ENCODE results near the gene CLOCK. TPM values are rescaled to one million over a fixed set of nuclear protein-coding genes. Genes with fewer than 3 reads are reported as not detected.

CLOCK gene
- polyA plus RNA-seq, 1 of the 3 experiments (the other 2 are of a cell fraction): 4.2 TPM

GRCh38 chr4:55500072-55500471 is 46.6 kb downstream of the CLOCK start:
- no peak overlapping the region for H3K4me3 ChIP-seq (ENCODE audit: low read depth in 2 of 2, low read length in 1 of 2)
- TF ChIP-seq CTCF (IDR thresholded peaks at IDR 0.05): no peak
- no peak for TF ChIP-seq EZH2phosphoT487 (IDR thresholded peaks at IDR 0.05; ENCODE audit: borderline replicate concordance, low read depth)
- no peak for TF ChIP-seq TEAD4 (IDR thresholded peaks at IDR 0.05; ENCODE audit: borderline replicate concordance, insufficient read depth)
- no peak for TF ChIP-seq RAD21 (IDR thresholded peaks at IDR 0.05; ENCODE audit: low read length)
- TF ChIP-seq CHD2 (IDR thresholded peaks at IDR 0.05; ENCODE audit: low read length, partially characterized antibody): no peak
- TF ChIP-seq SMC3 (IDR thresholded peaks at IDR 0.05; ENCODE audit: low read depth, low read length): no peak
- no peak for TF ChIP-seq USF1 (IDR thresholded peaks at IDR 0.05; ENCODE audit: borderline replicate concordance, low read depth)
- no peak for TF ChIP-seq JUND (IDR thresholded peaks at IDR 0.05)
- no peak for TF ChIP-seq MXI1 (IDR thresholded peaks at IDR 0.05; ENCODE audit: low read depth, low read length)
- no peak for TF ChIP-seq TAF1 (IDR thresholded peaks at IDR 0.05; ENCODE audit: borderline replicate concordance, low read depth, low read length)
- no peak for TF ChIP-seq GABPA (IDR thresholded peaks at IDR 0.05; ENCODE audit: low read depth)
- TF ChIP-seq NRF1 (IDR thresholded peaks at IDR 0.05; ENCODE audit: low read depth, low read length): no peak
- no peak for TF ChIP-seq FOSL2 (IDR thresholded peaks at IDR 0.05; ENCODE audit: borderline replicate concordance, low read depth)
- TF ChIP-seq PBX3 (IDR thresholded peaks at IDR 0.05): no peak
- no peak for TF ChIP-seq MEF2A (IDR thresholded peaks at IDR 0.05; ENCODE audit: borderline replicate concordance, low read depth)
- no peak for TF ChIP-seq FOXM1 (IDR thresholded peaks at IDR 0.05; ENCODE audit: low read depth)
- H3K9me2 ChIP-seq: no peaks in the 10 kb centered on the region
- H3K9me3 ChIP-seq: no peaks in the 10 kb centered on the region
- peaks cover 0 to 3% of the 10 kb centered on the region in 2 experiments; a peak in 1 of 4 replicates for H3K4me1 ChIP-seq (ENCODE audit: control insufficient read depth in 1 of 2, insufficient read depth in 2 of 2, low read depth in 1 of 2, low read length in 1 of 2)
- H3K4me2 ChIP-seq: no peak overlapping the region
- H3K9ac ChIP-seq: no peak overlapping the region
- POLR2A ChIA-PET: no interaction called here
- CTCF ChIA-PET: no interaction called here
- no peaks in the 10 kb centered on the region for H4K20me1 ChIP-seq (ENCODE audit: insufficient read depth)
- no peak overlapping the region for H2AFZ ChIP-seq (ENCODE audit: low read depth)
- 98% methylated on average over 2 of the region's 2 CpGs for WGBS (ENCODE audit: low lambda C conversion rate)
- no peak for DNase-seq
- no peaks in the 10 kb centered on the region for H3K27me3 ChIP-seq (ENCODE audit: insufficient read depth)
- peaks cover 56% of the 10 kb centered on the region for H3K79me2 ChIP-seq (ENCODE audit: insufficient read depth)
- H3F3A ChIP-seq (replicated peaks; ENCODE audit: insufficient read depth): no peaks in the 10 kb centered on the region
- peaks cover 3 to 10% of the 10 kb centered on the region in 2 experiments for H3K36me3 ChIP-seq (replicated peaks in 1 of 2; ENCODE audit: control insufficient read depth in 1 of 2, insufficient read depth in 2 of 2, low read length in 1 of 2)
- no peak overlapping the region for H3K27ac ChIP-seq (ENCODE audit: low read depth in 2 of 2, low read length in 1 of 2)

- H3K27ac ChIP-seq (ENCODE audit: low read depth in 2 of 2, low read length in 1 of 2): no peak overlapping the region
- H3K79me2 ChIP-seq (ENCODE audit: insufficient read depth): peaks cover 53% of the 10 kb centered on the region
- peaks cover 3 to 15% of the 10 kb centered on the region in 2 experiments for H3K36me3 ChIP-seq (replicated peaks in 1 of 2; ENCODE audit: control insufficient read depth in 1 of 2, insufficient read depth in 2 of 2, low read length in 1 of 2)
- H3K9ac ChIP-seq: no peak overlapping the region
- TF ChIP-seq USF1 (IDR thresholded peaks at IDR 0.05; ENCODE audit: borderline replicate concordance, low read depth): no peak
- no peak for TF ChIP-seq NFIC (IDR thresholded peaks at IDR 0.05; ENCODE audit: borderline replicate concordance)
- TF ChIP-seq MAX (IDR thresholded peaks at IDR 0.05; ENCODE audit: low read depth): no peak
- H3F3A ChIP-seq (replicated peaks; ENCODE audit: insufficient read depth): no peaks in the 10 kb centered on the region
- no peaks in the 10 kb centered on the region for H3K9me2 ChIP-seq
- no peaks in the 10 kb centered on the region for H3K9me3 ChIP-seq
- ChIA-PET POLR2A (no interaction called here), CTCF (no interaction called here)
- peaks cover 0 to 3% of the 10 kb centered on the region in 2 experiments; a peak in 1 of 4 replicates for H3K4me1 ChIP-seq (ENCODE audit: control insufficient read depth in 1 of 2, insufficient read depth in 2 of 2, low read depth in 1 of 2, low read length in 1 of 2)
- H3K4me3 ChIP-seq (ENCODE audit: low read depth in 2 of 2, low read length in 1 of 2): no peak overlapping the region
- no peak overlapping the region for H3K4me2 ChIP-seq
- 95% methylated on average over 10 of the region's 10 CpGs for WGBS (ENCODE audit: low lambda C conversion rate)
- H2AFZ ChIP-seq (ENCODE audit: low read depth): no peak overlapping the region
- H4K20me1 ChIP-seq (ENCODE audit: insufficient read depth): no peaks in the 10 kb centered on the region
- no peak for DNase-seq
- H3K27me3 ChIP-seq (ENCODE audit: insufficient read depth): no peaks in the 10 kb centered on the region
Observed at GRCh38 chr4:55499495-55499894, 47.2 kb downstream of the CLOCK start.
